Spleen (tissue), 11 donors: ENCODE data around the gene FRMD5. TPM values are rescaled to one million over a fixed set of nuclear protein-coding genes. Genes with fewer than 3 reads are reported as not detected.

Experiments
- DNase-seq: peaks from one replicate; pipeline ENCODE4 v3.0.0-alpha.2; 2020
- H3K27ac ChIP-seq, 8 donors: fragments of 200-600 bp; sonication (generic) in 7 of 8; 1 replicate in 4 of 8; 2 replicates in 4 of 8; pipeline versions ENCODE4 v1.5.0 to v1.8.0; 2016 to 2021; ENCODE audit warnings: inconsistent platforms in 4 of 8, mild to moderate bottlenecking in 4 of 8, moderate library complexity in 1 of 8
- H3K27me3 ChIP-seq, 7 donors: fragments of 200-600 bp; sonication (generic) in 6 of 7; replicated peaks in 1 of 7; 1 replicate in 4 of 7; 2 replicates in 3 of 7; pipeline versions ENCODE4 v1.5.0 to v1.8.0; 2016 to 2021; ENCODE audit warnings: inconsistent platforms in 3 of 7, mild to moderate bottlenecking in 1 of 7
- H3K36me3 ChIP-seq, 6 donors: fragments of 200-600 bp; sonication (generic) in 5 of 6; 1 replicate in 4 of 6; 2 replicates in 2 of 6; pipeline versions ENCODE4 v1.5.0 to v1.8.0; 2016 to 2021; ENCODE audit warnings: inconsistent platforms in 2 of 6
- H3K4me1 ChIP-seq, 6 donors: fragments of 200-600 bp; sonication (generic) in 5 of 6; 1 replicate in 3 of 6; 2 replicates in 3 of 6; pipeline versions ENCODE4 v1.5.0 to v1.8.0; 2016 to 2021; ENCODE audit warnings: inconsistent platforms in 3 of 6
- H3K4me3 ChIP-seq, 8 donors: fragments of 200-600 bp; sonication (generic) in 7 of 8; 1 replicate in 4 of 8; 2 replicates in 4 of 8; pipeline versions ENCODE4 v1.5.0 to v1.8.0; 2016 to 2021; ENCODE audit warnings: inconsistent platforms in 4 of 8, mild to moderate bottlenecking in 4 of 8, moderate library complexity in 2 of 8
- H3K9me3 ChIP-seq, 8 donors: fragments of 200-600 bp; sonication (generic) in 7 of 8; 1 replicate in 4 of 8; 2 replicates in 4 of 8; pipeline versions ENCODE4 v1.5.0 to v1.8.0; 2016 to 2021; ENCODE audit warnings: inconsistent platforms in 4 of 8
- POLR2A ChIP-seq, 3 donors: fragments of 450-650 bp; IDR thresholded peaks; one replicate each; pipeline ENCODE4 v1.5.1; 2017; ENCODE audit warnings: antibody characterized with exemption in 3 of 3, mild to moderate bottlenecking in 1 of 3
- POLR2AphosphoS5 ChIP-seq, 3 donors: sonication (generic); formaldehyde crosslinking; IDR thresholded peaks; one replicate each; pipeline ENCODE4 v1.5.1; 2017; ENCODE audit warnings: antibody characterized with exemption in 3 of 3
- WGBS, 5 donors: extraction: QIAGEN DNeasy Blood & Tissue Kit in 3 of 5; methylation state at CpG; one replicate each; pipeline versions ENCODE4 v1.1.5 to v1.1.7; 2013 to 2018; 5-methylcytosine and 5-hydroxymethylcytosine counted together
- intact Hi-C: fragments of 100-400 bp; cut with DNase I; formaldehyde crosslinking; loops from one replicate; pipeline ENCODE4 v1.15.0; 2023; ENCODE audit warnings: low total_unique reads
- polyA plus RNA-seq, 3 donors: library from polyadenylated mRNA; stranded (reverse); fragments of 200-250 nt; gene quantifications; one replicate each; pipeline ENCODE4 v1.2.1, GENCODE V29; 2013
- total RNA-seq, 7 donors: library from RNA; depleted of rRNA in 3 of 7; stranded (reverse); fragments of >200 nt in 3 of 7; fragmentation: NEBNext Ultra II Directional in 4 of 7; extraction: Animal tissue kit (Norgen Biotek cat#: 25700) in 4 of 7; gene quantifications; one replicate each; pipeline versions ENCODE4 v1.1.0 to v1.2.1, GENCODE V29; 2016 to 2021
- TF ChIP-seq, protein P1 (sequence below), 11 experiments: fragments of 200-600 bp in 7 of 11; fragments of 450-650 bp in 4 of 11; sonication (generic) in 4 of 11; IDR thresholded peaks in 8 of 11; conservative IDR thresholded peaks in 3 of 11; 1 replicate in 7 of 11; 2 replicates in 4 of 11; pipeline versions ENCODE4 v1.4.0 to v1.8.0; 2016 to 2021; ENCODE audit warnings: antibody characterized with exemption in 11 of 11, inconsistent platforms in 4 of 11, mild to moderate bottlenecking in 1 of 11
- donor health status: healthy with polysubstance abuse.
- donor health status: DM: no; HTN: no; CAD: no; lungs with moderate emphysema.
- donor health status: DM: no; HTN: no; CAD: no.
- donor health status: Bipolar disorder and iron deficiency.
- donor health status: healthy.
- donor health status: DM: no; HTN: no; CAD: no.
- donor health status: DM: yes; HTN: yes; CAD: no.

Gene FRMD5
- total and polyA plus RNA-seq, 10 donors, result 0.09 to 1.0 (median 0.43) TPM; not detected in 1

DNA sequence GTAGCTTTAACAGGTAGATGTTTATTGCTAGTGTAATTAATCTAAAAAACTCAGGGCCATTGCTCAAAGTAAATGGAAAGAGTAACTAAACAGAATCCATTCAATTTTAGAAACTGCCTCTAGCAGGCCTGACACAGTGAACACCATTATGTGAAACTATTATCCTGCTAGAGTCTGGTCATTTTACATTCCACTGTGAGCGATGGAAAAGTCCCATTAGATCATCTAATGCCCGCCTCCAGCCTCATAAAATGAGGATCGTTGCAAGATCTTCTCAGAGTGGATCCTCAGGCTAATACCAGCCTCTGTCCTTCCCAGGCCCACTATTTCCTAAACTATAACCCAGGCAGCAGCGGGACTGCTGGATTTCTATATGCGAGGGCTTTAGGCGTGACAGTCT is 260.6 kb downstream of the FRMD5 start:
- intact Hi-C loops, result no loop called here
- Histone ChIP-seq H3K4me3 (no peak overlapping the region), H3K4me1 (peaks cover 0 to 5% (median 0%) of the 10 kb centered on the region in 6 donors), H3K9me3 (no peaks in the 10 kb centered on the region), H3K27ac (no peak overlapping the region), H3K27me3 (peaks cover 0 to 10% (median 0%) of the 10 kb centered on the region in 7 donors), H3K36me3 (no peaks in the 10 kb centered on the region)
- 81 to 93% (median 89%) methylated on average over 6 of the region's 6 CpGs for WGBS, 5 donors
- TF ChIP-seq POLR2A (IDR thresholded peaks at IDR 0.05) (no peak), POLR2AphosphoS5 (IDR thresholded peaks at IDR 0.05) (no peak)
- TF ChIP-seq, protein P1, sequence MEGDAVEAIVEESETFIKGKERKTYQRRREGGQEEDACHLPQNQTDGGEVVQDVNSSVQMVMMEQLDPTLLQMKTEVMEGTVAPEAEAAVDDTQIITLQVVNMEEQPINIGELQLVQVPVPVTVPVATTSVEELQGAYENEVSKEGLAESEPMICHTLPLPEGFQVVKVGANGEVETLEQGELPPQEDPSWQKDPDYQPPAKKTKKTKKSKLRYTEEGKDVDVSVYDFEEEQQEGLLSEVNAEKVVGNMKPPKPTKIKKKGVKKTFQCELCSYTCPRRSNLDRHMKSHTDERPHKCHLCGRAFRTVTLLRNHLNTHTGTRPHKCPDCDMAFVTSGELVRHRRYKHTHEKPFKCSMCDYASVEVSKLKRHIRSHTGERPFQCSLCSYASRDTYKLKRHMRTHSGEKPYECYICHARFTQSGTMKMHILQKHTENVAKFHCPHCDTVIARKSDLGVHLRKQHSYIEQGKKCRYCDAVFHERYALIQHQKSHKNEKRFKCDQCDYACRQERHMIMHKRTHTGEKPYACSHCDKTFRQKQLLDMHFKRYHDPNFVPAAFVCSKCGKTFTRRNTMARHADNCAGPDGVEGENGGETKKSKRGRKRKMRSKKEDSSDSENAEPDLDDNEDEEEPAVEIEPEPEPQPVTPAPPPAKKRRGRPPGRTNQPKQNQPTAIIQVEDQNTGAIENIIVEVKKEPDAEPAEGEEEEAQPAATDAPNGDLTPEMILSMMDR (IDR thresholded peaks at IDR 0.05 in 8 of 11, conservative IDR thresholded peaks at IDR 0.05 in 3 of 11), result no peak
- DNase-seq, result no peak

DNA sequence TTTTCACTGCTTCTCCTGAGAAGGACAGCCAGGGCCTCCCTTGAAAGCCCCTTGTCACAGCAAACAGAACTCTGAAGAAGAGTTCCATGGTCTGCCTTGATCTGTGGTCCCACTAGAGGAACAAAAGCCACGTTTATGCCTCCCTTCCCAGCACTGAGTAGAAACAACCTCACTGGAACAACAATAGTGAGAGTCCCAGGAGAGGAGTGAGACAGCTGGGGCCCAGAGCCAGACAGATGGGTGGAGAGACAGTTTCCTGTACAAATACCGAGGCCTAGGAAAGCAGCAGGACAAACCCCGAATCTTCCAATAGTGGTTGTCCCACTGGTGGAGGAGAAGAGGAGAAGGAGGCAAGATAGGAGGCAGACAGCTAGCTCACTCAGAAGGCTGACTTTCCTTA is 262.2 kb downstream of the FRMD5 start:
- DNase-seq, result no peak
- no peak for TF ChIP-seq POLR2AphosphoS5 (IDR thresholded peaks at IDR 0.05)
- TF ChIP-seq, protein P1 (IDR thresholded peaks at IDR 0.05 in 8 of 11, conservative IDR thresholded peaks at IDR 0.05 in 3 of 11), result no peak
- TF ChIP-seq POLR2A (IDR thresholded peaks at IDR 0.05), result no peak
- Histone ChIP-seq H3K4me3 (no peak overlapping the region), H3K27me3 (peaks cover 0 to 10% (median 0%) of the 10 kb centered on the region in 7 donors), H3K4me1 (peaks cover 0 to 5% (median 0%) of the 10 kb centered on the region in 6 donors), H3K36me3 (no peaks in the 10 kb centered on the region), H3K9me3 (no peaks in the 10 kb centered on the region), H3K27ac (no peak overlapping the region)
- intact Hi-C loops, result no loop called here
- WGBS, 5 donors, result 45 to 66% (median 56%) methylated on average over 3 of the region's 3 CpGs

DNA sequence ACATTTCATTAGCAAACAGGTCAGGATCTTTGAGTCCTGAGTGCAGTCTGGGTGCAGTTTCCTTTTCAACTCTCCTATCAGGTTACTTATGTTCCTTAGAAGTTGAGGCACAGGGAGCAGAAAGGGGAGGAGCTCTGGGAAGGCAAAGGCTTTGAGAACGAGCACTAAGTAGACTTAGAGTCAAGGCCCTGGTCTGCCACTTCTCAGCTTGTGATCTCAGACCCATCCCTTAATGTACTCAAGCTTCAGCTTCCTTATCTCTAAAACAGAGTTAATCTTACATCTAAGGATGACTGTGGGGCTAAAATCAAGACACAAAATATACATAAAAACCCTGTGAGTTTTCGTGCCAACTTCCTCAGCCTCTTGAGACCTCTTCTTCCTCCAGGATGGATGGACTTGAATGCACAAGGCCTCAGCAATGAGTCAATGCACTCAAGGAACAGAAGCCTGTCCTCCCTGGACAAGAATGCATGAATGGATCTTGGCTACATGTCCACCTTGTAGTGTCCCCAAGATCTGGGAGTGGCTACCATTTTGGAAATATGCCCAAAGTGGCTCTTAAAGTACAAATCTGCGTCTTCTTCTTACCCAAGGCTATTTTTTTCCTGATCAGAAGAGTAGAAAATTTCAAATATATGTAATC is 263.2 kb downstream of the FRMD5 start:
- H3K4me1 ChIP-seq, result peaks cover 0 to 5% (median 0%) of the 10 kb centered on the region in 6 donors
- no peak for DNase-seq
- WGBS, 5 donors, result 67 to 78% (median 69%) methylated on average over 3 of the region's 3 CpGs
- no peak overlapping the region for H3K27ac ChIP-seq
- H3K27me3 ChIP-seq, result peaks cover 0 to 10% (median 0%) of the 10 kb centered on the region in 7 donors
- intact Hi-C loops, result no loop called here
- H3K36me3 ChIP-seq, result no peaks in the 10 kb centered on the region
- H3K4me3 ChIP-seq, result no peak overlapping the region
- TF ChIP-seq POLR2A (IDR thresholded peaks at IDR 0.05) (no peak), POLR2AphosphoS5 (IDR thresholded peaks at IDR 0.05) (no peak)
- TF ChIP-seq, protein P1 (IDR thresholded peaks at IDR 0.05 in 8 of 11, conservative IDR thresholded peaks at IDR 0.05 in 3 of 11), result no peak
- no peaks in the 10 kb centered on the region for H3K9me3 ChIP-seq

DNA sequence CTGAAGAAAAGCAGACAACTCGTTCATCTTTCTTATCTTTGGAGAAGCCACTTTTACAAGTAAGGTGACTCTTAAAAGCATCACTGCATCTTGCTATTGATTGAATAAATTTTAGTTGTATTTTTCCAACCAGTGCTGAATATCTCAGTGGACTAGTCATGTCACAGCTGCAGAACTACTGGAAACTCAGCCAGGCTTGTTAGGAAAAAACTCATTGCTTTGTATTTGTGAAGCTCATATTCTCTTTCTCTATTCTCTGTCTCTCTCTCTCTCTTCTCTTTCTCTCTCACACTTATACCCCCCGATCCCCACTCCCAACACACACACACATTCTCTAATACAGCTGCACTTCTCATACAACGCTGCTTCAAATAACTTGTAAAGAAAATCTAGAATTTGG is 264.0 kb downstream of the FRMD5 start:
- intact Hi-C loops, result no loop called here
- Histone ChIP-seq H3K27me3 (peaks cover 0 to 10% (median 0%) of the 10 kb centered on the region in 7 donors), H3K4me1 (peaks cover 0 to 5% (median 0%) of the 10 kb centered on the region in 6 donors), H3K9me3 (no peaks in the 10 kb centered on the region), H3K27ac (no peak overlapping the region), H3K36me3 (no peaks in the 10 kb centered on the region), H3K4me3 (no peak overlapping the region)
- WGBS, 5 donors, result 73 to 87% (median 82%) methylated on average over 3 of the region's 3 CpGs
- no peak for DNase-seq
- no peak for TF ChIP-seq POLR2A (IDR thresholded peaks at IDR 0.05)
- TF ChIP-seq POLR2AphosphoS5 (IDR thresholded peaks at IDR 0.05), result no peak
- TF ChIP-seq, protein P1 (IDR thresholded peaks at IDR 0.05 in 8 of 11, conservative IDR thresholded peaks at IDR 0.05 in 3 of 11), result no peak
